Mesenchymal stem cell (in vitro differentiated cells and primary cell): ENCODE results near the gene LRRTM4.

Experiments used
- DNase-seq: peaks from one replicate; pipeline ENCODE4 v3.0.0-alpha.2; 2013
- H2AFZ ChIP-seq: one replicate; pipeline ENCODE4 v1.6.1; 2013; ENCODE audit warnings: low read depth, mild to moderate bottlenecking, control low read depth, inconsistent platforms, low read length, moderate library complexity
- H2AK5ac ChIP-seq: 2 replicates; pipeline ENCODE4 v1.6.1; 2013; ENCODE audit warnings: low read length, moderate library complexity, mild to moderate bottlenecking, inconsistent platforms; ENCODE audit not compliant: severe bottlenecking
- H2BK120ac ChIP-seq: one replicate; pipeline ENCODE4 v1.6.1; 2013; ENCODE audit warnings: low read depth, mild to moderate bottlenecking, inconsistent platforms, low read length, moderate library complexity
- H2BK12ac ChIP-seq, 2 experiments: one replicate each; pipeline ENCODE4 v1.6.1; 2013; ENCODE audit warnings: inconsistent platforms in 2 of 2, low read length in 2 of 2, mild to moderate bottlenecking in 2 of 2, moderate library complexity in 2 of 2, control low read depth in 1 of 2
- H2BK15ac ChIP-seq: one replicate; pipeline ENCODE4 v1.6.1; 2013; ENCODE audit warnings: mild to moderate bottlenecking, low read depth, inconsistent platforms; ENCODE audit not compliant: poor library complexity, severe bottlenecking
- H2BK5ac ChIP-seq: 2 replicates; pipeline ENCODE4 v1.6.1; 2013; ENCODE audit warnings: low read depth, mild to moderate bottlenecking, low read length, control low read depth, inconsistent platforms; ENCODE audit not compliant: poor library complexity, severe bottlenecking
- H3K14ac ChIP-seq, 2 experiments: one replicate each; pipeline ENCODE4 v1.6.1; 2013; ENCODE audit warnings: inconsistent platforms in 2 of 2, low read length in 2 of 2, control low read depth in 1 of 2, mild to moderate bottlenecking in 1 of 2, moderate library complexity in 1 of 2
- H3K18ac ChIP-seq, 2 experiments: one replicate each; pipeline ENCODE4 v1.6.1; 2013; ENCODE audit warnings: inconsistent platforms in 2 of 2, low read length in 2 of 2, control low read depth in 1 of 2, low read depth in 1 of 2, mild to moderate bottlenecking in 1 of 2
- H3K23ac ChIP-seq, 2 experiments: one replicate each; pipeline ENCODE4 v1.6.1; 2013; ENCODE audit warnings: inconsistent platforms in 2 of 2, low read length in 2 of 2, mild to moderate bottlenecking in 2 of 2, moderate library complexity in 2 of 2, control low read depth in 1 of 2
- H3K27ac ChIP-seq: 2 replicates; pipeline ENCODE4 v1.5.1; 2013; ENCODE audit warnings: mild to moderate bottlenecking, moderate library complexity, low read length, control low read depth, inconsistent platforms; ENCODE audit not compliant: poor library complexity, severe bottlenecking
- H3K27me3 ChIP-seq, 2 experiments: 2 replicates each; pipeline versions ENCODE4 v1.6.1 to v1.7.0; 2013; ENCODE audit warnings: low read length in 2 of 2, mild to moderate bottlenecking in 2 of 2, moderate library complexity in 2 of 2, control low read depth in 1 of 2, inconsistent platforms in 1 of 2; ENCODE audit not compliant: control insufficient read depth in 1 of 2, insufficient read depth in 1 of 2
- H3K36me3 ChIP-seq, 2 experiments: 2 replicates each; pipeline versions ENCODE4 v1.6.1 to v1.7.0; 2013; ENCODE audit warnings: low read length in 2 of 2, control low read depth in 1 of 2, inconsistent platforms in 1 of 2, low read depth in 1 of 2, mild to moderate bottlenecking in 1 of 2; ENCODE audit not compliant: insufficient read depth in 2 of 2, control insufficient read depth in 1 of 2
- H3K4ac ChIP-seq, 2 experiments: one replicate each; pipeline ENCODE4 v1.6.1; 2013; ENCODE audit warnings: inconsistent platforms in 2 of 2, low read length in 2 of 2, mild to moderate bottlenecking in 2 of 2, moderate library complexity in 2 of 2, control low read depth in 1 of 2, low read depth in 1 of 2
- H3K4me1 ChIP-seq: 2 replicates; pipeline ENCODE4 v1.6.1; 2013; ENCODE audit warnings: low read depth, low read length, control low read depth; ENCODE audit not compliant: control insufficient read depth, insufficient read depth
- H3K4me2 ChIP-seq: 2 replicates; pipeline ENCODE4 v1.6.1; 2013; ENCODE audit warnings: low read length, mild to moderate bottlenecking, inconsistent platforms; ENCODE audit not compliant: poor library complexity, severe bottlenecking
- H3K4me3 ChIP-seq, 2 experiments: 2 replicates each; pipeline versions ENCODE4 v1.5.1 to v1.7.0; 2013; ENCODE audit warnings: low read length in 2 of 2, mild to moderate bottlenecking in 2 of 2, control low read depth in 1 of 2, low read depth in 1 of 2; ENCODE audit not compliant: insufficient read depth in 1 of 2
- H3K79me1 ChIP-seq: replicated peaks from 2 replicates; pipeline ENCODE4 v1.6.1; 2013; ENCODE audit warnings: mild to moderate bottlenecking, control low read depth, low read length, inconsistent platforms; ENCODE audit not compliant: poor library complexity, severe bottlenecking
- H3K9ac ChIP-seq: 2 replicates; pipeline ENCODE4 v1.7.0; 2013; ENCODE audit warnings: mild to moderate bottlenecking, low read length, moderate library complexity
- H3K9me3 ChIP-seq: 2 replicates; pipeline ENCODE4 v1.7.0; 2013; ENCODE audit warnings: mild to moderate bottlenecking, low read length; ENCODE audit not compliant: control insufficient read depth
- H4K8ac ChIP-seq: one replicate; pipeline ENCODE4 v1.6.1; 2013; ENCODE audit warnings: inconsistent platforms, mild to moderate bottlenecking, low read length, moderate library complexity
- H4K91ac ChIP-seq: one replicate; pipeline ENCODE4 v1.6.1; 2013; ENCODE audit warnings: mild to moderate bottlenecking, low read length, inconsistent platforms
- WGBS: methylation state at CpG from one replicate; pipeline ENCODE4 v1.1.7; 2013; ENCODE audit warnings: mixed read lengths; 5-methylcytosine and 5-hydroxymethylcytosine counted together

Gene LRRTM4

DNA sequence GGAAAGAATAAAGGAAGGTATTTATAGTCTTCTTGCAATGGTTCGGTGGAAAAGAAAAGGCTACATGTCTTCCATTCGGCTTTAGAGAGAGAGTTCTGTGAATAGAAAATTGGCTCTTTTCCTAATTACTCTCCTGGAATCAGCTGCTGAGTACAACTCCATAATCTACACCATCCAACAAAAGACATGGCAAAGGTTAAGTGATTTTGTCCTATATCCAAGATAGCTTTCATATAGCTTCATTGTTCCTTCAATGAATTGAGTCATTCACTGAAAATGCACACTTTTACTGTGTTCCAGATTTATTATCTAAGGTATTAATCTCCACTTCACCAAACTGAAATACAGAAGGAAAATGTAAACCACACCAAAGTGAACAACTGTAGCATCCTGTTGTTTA is 514.5 kb downstream of the LRRTM4 start:
- H3K4me2 ChIP-seq = no peak overlapping the region
- no peaks in the 10 kb centered on the region for H3K4me1 ChIP-seq
- H3K9ac ChIP-seq = no peak overlapping the region
- H3K27ac ChIP-seq = no peak overlapping the region
- no peak overlapping the region for H2AK5ac ChIP-seq
- H2AFZ ChIP-seq = no peak overlapping the region
- no peaks in the 10 kb centered on the region for H3K79me1 ChIP-seq
- no peak overlapping the region for H3K23ac ChIP-seq
- H4K8ac ChIP-seq = no peak overlapping the region
- no peak overlapping the region for H2BK12ac ChIP-seq
- no peaks in the 10 kb centered on the region for H3K27me3 ChIP-seq
- H2BK15ac ChIP-seq = no peak overlapping the region
- no peak overlapping the region for H3K4ac ChIP-seq
- no peak overlapping the region for H2BK5ac ChIP-seq
- H3K36me3 ChIP-seq = no peaks in the 10 kb centered on the region
- no peak for DNase-seq
- H3K18ac ChIP-seq = no peak overlapping the region
- H3K14ac ChIP-seq = no peak overlapping the region
- H4K91ac ChIP-seq = no peak overlapping the region
- WGBS = 100% methylated on average over 1 of the region's 2 CpGs
- no peak overlapping the region for H3K4me3 ChIP-seq
- H3K9me3 ChIP-seq = peaks cover 8% of the 10 kb centered on the region
- H2BK120ac ChIP-seq = no peak overlapping the region

- H2BK12ac ChIP-seq = no peak overlapping the region
- no peak overlapping the region for H2AK5ac ChIP-seq
- H3K4ac ChIP-seq = no peak overlapping the region
- no peaks in the 10 kb centered on the region for H3K79me1 ChIP-seq
- WGBS = 100% methylated on average over 1 of the region's 2 CpGs
- H3K4me3 ChIP-seq = no peak overlapping the region
- no peaks in the 10 kb centered on the region for H3K4me1 ChIP-seq
- no peak overlapping the region for H2BK15ac ChIP-seq
- no peaks in the 10 kb centered on the region for H3K36me3 ChIP-seq
- H2BK5ac ChIP-seq = no peak overlapping the region
- H3K4me2 ChIP-seq = no peak overlapping the region
- no peak overlapping the region for H3K27ac ChIP-seq
- H4K91ac ChIP-seq = no peak overlapping the region
- no peak overlapping the region for H3K14ac ChIP-seq
- H3K27me3 ChIP-seq = no peaks in the 10 kb centered on the region
- no peak overlapping the region for H3K23ac ChIP-seq
- H2BK120ac ChIP-seq = no peak overlapping the region
- no peak for DNase-seq
- peaks cover 5% of the 10 kb centered on the region for H3K9me3 ChIP-seq
- no peak overlapping the region for H2AFZ ChIP-seq
- no peak overlapping the region for H3K18ac ChIP-seq
- H4K8ac ChIP-seq = no peak overlapping the region
- H3K9ac ChIP-seq = no peak overlapping the region
These were observed 516.7 kb downstream of the LRRTM4 start for GRCh38 chr2:77005522-77005921.

- Histone ChIP-seq H3K9me3 (no peaks in the 10 kb centered on the region), H3K14ac (no peak overlapping the region), H2BK12ac (no peak overlapping the region), H3K23ac (no peak overlapping the region), H3K36me3 (no peaks in the 10 kb centered on the region), H2AK5ac (no peak overlapping the region), H3K27ac (no peak overlapping the region), H3K4me3 (no peak overlapping the region), H3K4me2 (no peak overlapping the region), H2AFZ (no peak overlapping the region), H3K4me1 (no peaks in the 10 kb centered on the region), H4K8ac (no peak overlapping the region), H3K18ac (no peak overlapping the region), H4K91ac (no peak overlapping the region), H3K27me3 (no peaks in the 10 kb centered on the region), H3K79me1 (no peaks in the 10 kb centered on the region), H2BK120ac (no peak overlapping the region), H3K4ac (no peak overlapping the region), H3K9ac (no peak overlapping the region), H2BK15ac (no peak overlapping the region), H2BK5ac (no peak overlapping the region)
- no peak for DNase-seq
- WGBS = 100% methylated on average over 1 of the region's 1 CpG
These were observed 520.3 kb downstream of the LRRTM4 start for GRCh38 chr2:77001895-77002294.

DNA sequence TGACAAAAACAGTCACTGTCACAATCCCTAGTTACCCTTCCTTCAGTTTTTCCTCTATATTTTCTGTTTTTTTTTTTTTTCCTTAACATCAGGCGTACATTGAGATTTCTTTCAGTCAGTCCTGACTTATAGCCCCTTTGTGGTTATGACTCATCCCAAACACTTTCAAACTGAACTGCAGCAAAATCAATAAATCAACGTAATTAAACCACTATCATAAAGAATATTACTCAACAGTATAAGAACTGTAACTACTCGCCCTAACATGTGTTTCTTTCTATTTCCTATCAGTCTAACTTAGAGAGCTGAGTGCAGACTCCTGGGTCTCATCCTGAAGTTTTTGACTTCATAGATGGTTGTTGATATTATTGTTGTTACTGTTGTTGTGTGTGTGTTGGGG is 523.5 kb downstream of the LRRTM4 start:
- Histone ChIP-seq H3K4me2 (no peak overlapping the region), H3K79me1 (no peaks in the 10 kb centered on the region), H3K23ac (no peak overlapping the region), H3K9me3 (no peaks in the 10 kb centered on the region), H3K27ac (no peak overlapping the region), H2BK5ac (no peak overlapping the region), H2BK12ac (no peak overlapping the region), H3K36me3 (no peaks in the 10 kb centered on the region), H3K9ac (no peak overlapping the region), H4K8ac (no peak overlapping the region), H4K91ac (no peak overlapping the region), H2AK5ac (no peak overlapping the region), H3K4me1 (no peaks in the 10 kb centered on the region), H3K4ac (no peak overlapping the region), H3K27me3 (no peaks in the 10 kb centered on the region), H2BK120ac (no peak overlapping the region), H3K14ac (no peak overlapping the region), H2BK15ac (no peak overlapping the region), H3K4me3 (no peak overlapping the region), H2AFZ (no peak overlapping the region), H3K18ac (no peak overlapping the region)
- DNase-seq = peak; percentile 89
- WGBS = 3% methylated on average over 3 of the region's 3 CpGs
